K562 (cell line): ENCODE results near the gene CTDSPL. TPM values are rescaled to one million over a fixed set of nuclear protein-coding genes. Genes with fewer than 3 reads are reported as not detected.

Source experiments
- ATAC-seq: fragments of 200-7000 bp; cut with Tn5 transposase; 3 replicates; pipeline ENCODE4 v1.9.1; 2020; ENCODE audit warnings: moderate library complexity
- BruUV-seq: library from RNA; stranded (reverse); fragments of 400-500 nt; replicated peaks from 2 replicates; lab custom pipeline; 2021; lab: Mats Ljungman, UMichigan
- CTCF ChIA-PET: fragments of 300-600 bp; formaldehyde crosslinking; extraction: SDS; loops from one replicate; lab custom pipeline; 2021; ENCODE audit warnings: low intra/inter-chr PET ratio; lab: Yijun Ruan, JAX
- POLR2A ChIA-PET: fragments of 300-600, 350-650 bp; sonication (Branson Sonifier 250); formaldehyde crosslinking; extraction: SDS; loops from one replicate; lab custom pipeline; 2021; ENCODE audit warnings: antibody characterized with exemption, inconsistent platforms; lab: Yijun Ruan, JAX
- DNase-seq, 4 experiments: peaks; one replicate each; pipeline versions ENCODE4 v3.0.0 to v3.0.0-alpha.2; 2011 to 2018; ENCODE audit warnings: low spot score in 3 of 4, mixed read lengths in 3 of 4; ENCODE audit errors: extremely low read depth in 1 of 4
- FAIRE-seq: peaks from 2 replicates; lab custom pipeline; 2011; peaks lifted over from hg19 to GRCh38; lab: Jason Lieb, UNC
- H2AFZ ChIP-seq: 2 replicates; pipeline ENCODE4 v1.6.0; 2011; ENCODE audit warnings: low read depth, low read length, control low read depth, inconsistent platforms
- H3K27ac ChIP-seq: fragments of 200-600 bp; 3 replicates; pipeline ENCODE4 v1.8.0; 2011; ENCODE audit warnings: low read depth, mild to moderate bottlenecking, control low read depth, inconsistent platforms, low read length, moderate library complexity, mixed read lengths; ENCODE audit errors: extremely low read depth
- H3K27me3 ChIP-seq, 2 experiments: fragments of 300-600 bp in 1 of 2; 2 replicates in 1 of 2; 3 replicates in 1 of 2; pipeline versions ENCODE4 v1.6.0 to v1.8.0; 2011; ENCODE audit warnings: inconsistent platforms in 2 of 2, low read length in 2 of 2, mild to moderate bottlenecking in 1 of 2, mixed read lengths in 1 of 2, moderate library complexity in 1 of 2; ENCODE audit not compliant: control insufficient read depth in 2 of 2, insufficient read depth in 2 of 2
- H3K36me3 ChIP-seq: fragments of 300-600 bp; 3 replicates; pipeline ENCODE4 v1.8.0; 2011; ENCODE audit warnings: mild to moderate bottlenecking, low read length, inconsistent platforms; ENCODE audit not compliant: control insufficient read depth, insufficient read depth
- H3K4me1 ChIP-seq, 2 experiments: fragments of 200-600 bp in 1 of 2; replicated peaks in 1 of 2; 2 replicates in 1 of 2; 3 replicates in 1 of 2; pipeline versions ENCODE4 v1.5.1 to v1.8.0; 2011; ENCODE audit warnings: inconsistent platforms in 2 of 2, low read length in 2 of 2, mild to moderate bottlenecking in 1 of 2, mixed read lengths in 1 of 2, moderate library complexity in 1 of 2; ENCODE audit not compliant: control insufficient read depth in 2 of 2, insufficient read depth in 2 of 2
- H3K4me2 ChIP-seq: 2 replicates; pipeline ENCODE4 v1.6.1; 2011; ENCODE audit warnings: low read length, control low read depth, inconsistent platforms, mixed read lengths; ENCODE audit not compliant: insufficient read depth
- H3K4me3 ChIP-seq: fragments of 200-600 bp; sonication (generic), shearing (Covaris generic); 2 replicates; pipeline ENCODE4 v1.5.1; 2016; ENCODE audit warnings: control low read depth, inconsistent platforms
- H3K79me2 ChIP-seq: fragments of 200-600 bp; 3 replicates; pipeline ENCODE4 v1.8.0; 2011; ENCODE audit warnings: low read length, inconsistent platforms; ENCODE audit not compliant: control insufficient read depth, insufficient read depth
- H3K9ac ChIP-seq, 2 experiments: 2 replicates each; pipeline versions ENCODE4 v1.6.0 to v1.6.1; 2011; ENCODE audit warnings: low read depth in 2 of 2, low read length in 2 of 2, control low read depth in 1 of 2, inconsistent platforms in 1 of 2, mild to moderate bottlenecking in 1 of 2, mixed read lengths in 1 of 2; ENCODE audit not compliant: insufficient read depth in 1 of 2
- H3K9me1 ChIP-seq: one replicate; pipeline ENCODE4 v1.6.0; 2011; ENCODE audit warnings: inconsistent platforms, mild to moderate bottlenecking, low read length, moderate library complexity; ENCODE audit not compliant: control insufficient read depth, insufficient read depth
- H3K9me3 ChIP-seq: replicated peaks from 2 replicates; pipeline ENCODE4 v1.5.1; 2011; ENCODE audit warnings: low read depth, low read length, inconsistent platforms; ENCODE audit not compliant: control insufficient read depth, insufficient read depth
- H4K20me1 ChIP-seq: replicated peaks from 2 replicates; pipeline ENCODE4 v1.6.1; 2011; ENCODE audit warnings: low read length, inconsistent platforms, mixed read lengths; ENCODE audit not compliant: control insufficient read depth, insufficient read depth
- CXXC5 ChIP-seq: fragments of 250-450 bp; sonication (Bioruptor Pico); IDR thresholded peaks from 2 replicates; pipeline ENCODE4 v1.8.0; 2022; ENCODE audit warnings: inconsistent platforms, mild to moderate bottlenecking, moderate library complexity
- MAZ ChIP-seq, 2 experiments: fragments of 450-650 bp in 1 of 2; sonication (generic) in 1 of 2; formaldehyde crosslinking; IDR thresholded peaks in 1 of 2; conservative IDR thresholded peaks in 1 of 2; 2 replicates each; pipeline versions ENCODE4 v1.4.0 to v1.5.0; 2020; ENCODE audit warnings: mild to moderate bottlenecking in 1 of 2, missing genetic modification reagents in 1 of 2
- WGBS: fragments of 100-300 bp; shearing (Covaris generic); methylation state at CpG from one replicate; pipeline ENCODE4 v1.1.6; 2016; ENCODE audit warnings: low coverage, mixed read lengths; ENCODE audit not compliant: insufficient coverage; ENCODE audit errors: missing lambda C conversion rate; 5-methylcytosine and 5-hydroxymethylcytosine counted together
- in situ Hi-C: fragments of 300-500 bp; cut with MboI; formaldehyde crosslinking; loops from 4 replicates; pipeline ENCODE4 v1.15.0; 2018; ENCODE audit warnings: inconsistent platforms, mixed read lengths
- intact Hi-C: fragments of 100-400 bp; cut with micrococcal nuclease; formaldehyde crosslinking; loops from 2 replicates; pipeline ENCODE4 v1.14.2; 2022
- polyA plus RNA-seq, 8 experiments: library from polyadenylated mRNA; depleted of rRNA in 4 of 8; stranded (reverse) in 5 of 8; unstranded in 3 of 8; fragments of >200 nt; fragmentation: Nextera tagmentation in 2 of 8; fragmentation: Illumina TruSeq in 1 of 8; extraction: Ambion mirVana in 2 of 8; extraction: Trizol in 1 of 8; gene quantifications; 2 replicates each; pipeline versions ENCODE4 v1.2.1 to v1.2.3, GENCODE V29; 2011 to 2014; ENCODE audit warnings: inconsistent platforms in 1 of 8, missing spikeins in 1 of 8
- total RNA-seq, 7 experiments: library from RNA; depleted of rRNA in 6 of 7; stranded (reverse); fragments of >200 nt in 6 of 7; fragmentation: Illumina TruSeq in 2 of 7; extraction: Trizol in 2 of 7; gene quantifications; 2 replicates each; pipeline versions ENCODE4 v1.2.1 to v1.2.3, GENCODE V29; 2011 to 2021; ENCODE audit warnings: low replicate concordance in 1 of 7
- TF ChIP-seq, protein P1 (sequence below): fragments of 250-450 bp; sonication (Bioruptor Pico); IDR thresholded peaks from 2 replicates; pipeline ENCODE4 v1.4.0; 2020; ENCODE audit warnings: mild to moderate bottlenecking, moderate library complexity
- TF ChIP-seq, protein P2 (sequence below): sonication (generic); formaldehyde crosslinking; IDR thresholded peaks from 2 replicates; pipeline ENCODE4 v1.8.0; 2022; ENCODE audit warnings: mild to moderate bottlenecking, missing genetic modification reagents
- TF ChIP-seq, protein P3 (sequence below): fragments of 250-450 bp; sonication (Bioruptor Pico); IDR thresholded peaks from 2 replicates; pipeline ENCODE4 v1.8.0; 2021; ENCODE audit warnings: moderate library complexity, mild to moderate bottlenecking, inconsistent platforms

The CTDSPL gene
- total and polyA plus RNA-seq, 9 of the 15 experiments (the other 6 are each of a cell fraction or from before 2014, with no cell fraction given), result 5.1 to 19.3 (median 11.3) TPM

DNA sequence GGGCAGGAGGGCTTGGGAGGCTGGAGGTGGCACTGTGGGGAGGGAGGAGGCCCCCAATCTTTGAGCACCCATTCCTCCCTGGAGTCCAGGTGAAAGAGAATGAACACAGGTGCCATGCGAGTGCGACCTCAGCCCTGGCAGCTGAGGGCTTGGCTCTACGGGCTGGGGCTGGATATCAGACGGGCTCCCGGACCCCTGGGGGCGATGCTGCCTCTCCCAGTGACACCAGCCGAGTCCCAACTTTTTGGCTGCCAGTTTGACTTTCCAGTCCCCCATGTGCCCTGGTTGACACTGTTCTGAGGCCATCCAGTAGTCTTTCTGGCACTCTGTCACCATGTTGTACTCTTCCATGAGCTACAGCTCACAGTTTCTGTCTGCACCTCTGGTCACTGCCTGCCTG is 130.1 kb downstream of the CTDSPL start:
- BruUV-seq, result no TSS peak
- Histone ChIP-seq H3K36me3 (peaks cover 18% of the 10 kb centered on the region), H3K27ac (peak overlapping the region; percentile 47; the same call in 2 of the 3 replicates), H4K20me1 (no peaks in the 10 kb centered on the region), H2AFZ (peak overlapping the region; percentile 97), H3K27me3 (no peaks in the 10 kb centered on the region), H3K4me3 (no peak overlapping the region), H3K9ac (peak overlapping the region; percentile 11 to 80; a peak in 2 of 4 replicates), H3K4me2 (peak overlapping the region; percentile 86; the same call in 1 of the 2 replicates), H3K9me1 (peaks cover 5% of the 10 kb centered on the region), H3K79me2 (peaks cover 22% of the 10 kb centered on the region), H3K9me3 (no peaks in the 10 kb centered on the region), H3K4me1 (peaks cover 59 to 65% of the 10 kb centered on the region in 2 experiments)
- FAIRE-seq (no peak), ATAC-seq (no peak), DNase-seq (no peak)
- in situ Hi-C loops, result no loop called here
- CTCF ChIA-PET, result no interaction called here
- TF ChIP-seq, protein P1, sequence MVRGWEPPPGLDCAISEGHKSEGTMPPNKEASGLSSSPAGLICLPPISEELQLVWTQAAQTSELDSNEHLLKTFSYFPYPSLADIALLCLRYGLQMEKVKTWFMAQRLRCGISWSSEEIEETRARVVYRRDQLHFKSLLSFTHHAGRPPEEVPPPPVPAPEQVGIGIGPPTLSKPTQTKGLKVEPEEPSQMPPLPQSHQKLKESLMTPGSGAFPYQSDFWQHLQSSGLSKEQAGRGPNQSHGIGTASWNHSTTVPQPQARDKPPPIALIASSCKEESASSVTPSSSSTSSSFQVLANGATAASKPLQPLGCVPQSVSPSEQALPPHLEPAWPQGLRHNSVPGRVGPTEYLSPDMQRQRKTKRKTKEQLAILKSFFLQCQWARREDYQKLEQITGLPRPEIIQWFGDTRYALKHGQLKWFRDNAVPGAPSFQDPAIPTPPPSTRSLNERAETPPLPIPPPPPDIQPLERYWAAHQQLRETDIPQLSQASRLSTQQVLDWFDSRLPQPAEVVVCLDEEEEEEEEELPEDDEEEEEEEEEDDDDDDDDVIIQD (CRISPR knock-in tag), result no peak
- TF ChIP-seq MAZ (CRISPR knock-in tag; conservative IDR thresholded peaks at IDR 0.05 in 1 of 2, IDR thresholded peaks at IDR 0.05 in 1 of 2), result 0 out of 4 replicates have a peak, but pooled peaks of 1 of the 2 experiments have one; percentile 16
- TF ChIP-seq CXXC5 (CRISPR knock-in tag), result 0 out of 2 replicates have a peak, but pooled peaks have one; percentile 1
- TF ChIP-seq, protein P2, sequence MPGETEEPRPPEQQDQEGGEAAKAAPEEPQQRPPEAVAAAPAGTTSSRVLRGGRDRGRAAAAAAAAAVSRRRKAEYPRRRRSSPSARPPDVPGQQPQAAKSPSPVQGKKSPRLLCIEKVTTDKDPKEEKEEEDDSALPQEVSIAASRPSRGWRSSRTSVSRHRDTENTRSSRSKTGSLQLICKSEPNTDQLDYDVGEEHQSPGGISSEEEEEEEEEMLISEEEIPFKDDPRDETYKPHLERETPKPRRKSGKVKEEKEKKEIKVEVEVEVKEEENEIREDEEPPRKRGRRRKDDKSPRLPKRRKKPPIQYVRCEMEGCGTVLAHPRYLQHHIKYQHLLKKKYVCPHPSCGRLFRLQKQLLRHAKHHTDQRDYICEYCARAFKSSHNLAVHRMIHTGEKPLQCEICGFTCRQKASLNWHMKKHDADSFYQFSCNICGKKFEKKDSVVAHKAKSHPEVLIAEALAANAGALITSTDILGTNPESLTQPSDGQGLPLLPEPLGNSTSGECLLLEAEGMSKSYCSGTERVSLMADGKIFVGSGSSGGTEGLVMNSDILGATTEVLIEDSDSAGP, result no peak
- TF ChIP-seq, protein P3, sequence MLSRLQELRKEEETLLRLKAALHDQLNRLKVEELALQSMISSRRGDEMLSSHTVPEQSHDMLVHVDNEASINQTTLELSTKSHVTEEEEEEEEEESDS, result no peak
- 89% methylated on average over 7 of the region's 7 CpGs for WGBS
- intact Hi-C loops, result no loop called here
- POLR2A ChIA-PET, result interaction anchor here (0.7 to 1.3 kb wide), 3 partner anchors 10 to 127 kb away, joined by 3 to 5 read pairs (median 4); no protein-coding TSS in a partner anchor
